Sigmoid colon (tissue), 4 donors: ENCODE data around the gene MRPL18.

ENCODE experiments used
- EP300 ChIP-seq, 4 donors: sonication (generic); formaldehyde crosslinking; IDR thresholded peaks; one replicate each; pipeline ENCODE4 v1.6.1; 2017; ENCODE audit warnings: antibody characterized with exemption in 4 of 4
- POLR2A ChIP-seq, 2 donors: fragments of 450-650 bp; IDR thresholded peaks; one replicate each; pipeline ENCODE4 v1.6.1; 2016; ENCODE audit warnings: antibody characterized with exemption in 2 of 2, mild to moderate bottlenecking in 2 of 2, moderate library complexity in 2 of 2
- POLR2AphosphoS5 ChIP-seq, 4 donors: sonication (generic); formaldehyde crosslinking; IDR thresholded peaks; one replicate each; pipeline ENCODE4 v1.6.1; 2017; ENCODE audit warnings: antibody characterized with exemption in 4 of 4
- TF ChIP-seq, protein P1 (sequence below), 4 experiments: fragments of 450-650 bp in 3 of 4; fragments of 200-600 bp in 1 of 4; IDR thresholded peaks; one replicate each; pipeline ENCODE4 v1.5.1; 2016 to 2019; ENCODE audit warnings: antibody characterized with exemption in 4 of 4, mild to moderate bottlenecking in 3 of 4, moderate library complexity in 2 of 4

GRCh38 chr6:159761129-159761872, 29.0 kb upstream of the MRPL18 start:
- TF ChIP-seq, protein P1, sequence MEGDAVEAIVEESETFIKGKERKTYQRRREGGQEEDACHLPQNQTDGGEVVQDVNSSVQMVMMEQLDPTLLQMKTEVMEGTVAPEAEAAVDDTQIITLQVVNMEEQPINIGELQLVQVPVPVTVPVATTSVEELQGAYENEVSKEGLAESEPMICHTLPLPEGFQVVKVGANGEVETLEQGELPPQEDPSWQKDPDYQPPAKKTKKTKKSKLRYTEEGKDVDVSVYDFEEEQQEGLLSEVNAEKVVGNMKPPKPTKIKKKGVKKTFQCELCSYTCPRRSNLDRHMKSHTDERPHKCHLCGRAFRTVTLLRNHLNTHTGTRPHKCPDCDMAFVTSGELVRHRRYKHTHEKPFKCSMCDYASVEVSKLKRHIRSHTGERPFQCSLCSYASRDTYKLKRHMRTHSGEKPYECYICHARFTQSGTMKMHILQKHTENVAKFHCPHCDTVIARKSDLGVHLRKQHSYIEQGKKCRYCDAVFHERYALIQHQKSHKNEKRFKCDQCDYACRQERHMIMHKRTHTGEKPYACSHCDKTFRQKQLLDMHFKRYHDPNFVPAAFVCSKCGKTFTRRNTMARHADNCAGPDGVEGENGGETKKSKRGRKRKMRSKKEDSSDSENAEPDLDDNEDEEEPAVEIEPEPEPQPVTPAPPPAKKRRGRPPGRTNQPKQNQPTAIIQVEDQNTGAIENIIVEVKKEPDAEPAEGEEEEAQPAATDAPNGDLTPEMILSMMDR (IDR thresholded peaks at IDR 0.05), result no peak
- TF ChIP-seq POLR2A (IDR thresholded peaks at IDR 0.05), result no peak
- no peak for TF ChIP-seq EP300 (IDR thresholded peaks at IDR 0.05)
- peak in 1 of 4 donors; percentile 63 for TF ChIP-seq POLR2AphosphoS5 (IDR thresholded peaks at IDR 0.05)
